Upper lobe of right lung (tissue), 1 donor: Measurements from ENCODE around the gene TTC28. TPM values are rescaled to one million over a fixed set of nuclear protein-coding genes. Genes with fewer than 3 reads are reported as not detected.

Experiments
- ATAC-seq: fragments of 200-7000 bp; cut with Tn5 transposase; one replicate; pipeline ENCODE4 v1.9.1; 2020; ENCODE audit warnings: mild to moderate bottlenecking, moderate library complexity
- DNase-seq: peaks from one replicate; pipeline ENCODE4 v3.0.0-alpha.2; 2020
- H3K27ac ChIP-seq: fragments of 200-600 bp; one replicate; pipeline ENCODE4 v1.8.0; 2022
- H3K27me3 ChIP-seq: fragments of 200-600 bp; one replicate; pipeline ENCODE4 v1.8.0; 2022; ENCODE audit warnings: mild to moderate bottlenecking
- H3K36me3 ChIP-seq: fragments of 200-600 bp; one replicate; pipeline ENCODE4 v1.8.0; 2022
- H3K4me1 ChIP-seq: fragments of 200-600 bp; one replicate; pipeline ENCODE4 v1.8.0; 2022
- H3K4me3 ChIP-seq: fragments of 200-600 bp; one replicate; pipeline ENCODE4 v1.8.0; 2022; ENCODE audit warnings: mild to moderate bottlenecking
- H3K9me3 ChIP-seq: fragments of 200-600 bp; one replicate; pipeline ENCODE4 v1.8.0; 2022
- intact Hi-C: fragments of 100-400 bp; cut with DNase I; formaldehyde crosslinking; loops from one replicate; pipeline ENCODE4 v1.11.0; 2022
- total RNA-seq: library from RNA; stranded (reverse); fragmentation: NEBNext Ultra II Directional; extraction: Animal tissue kit (Norgen Biotek cat#: 25700); gene quantifications from one replicate; pipeline ENCODE4 v1.2.1, GENCODE V29; 2021
- TF ChIP-seq, protein P1 (sequence below): fragments of 200-600 bp; IDR thresholded peaks from one replicate; pipeline ENCODE4 v1.8.0; 2022; ENCODE audit warnings: antibody characterized with exemption
- donor health status: DM: no; HTN: yes; CAD: no; lungs with severe emphysema.

Gene TTC28
- total RNA-seq, 1 donor from 2014 or later = 48.7 TPM

DNA sequence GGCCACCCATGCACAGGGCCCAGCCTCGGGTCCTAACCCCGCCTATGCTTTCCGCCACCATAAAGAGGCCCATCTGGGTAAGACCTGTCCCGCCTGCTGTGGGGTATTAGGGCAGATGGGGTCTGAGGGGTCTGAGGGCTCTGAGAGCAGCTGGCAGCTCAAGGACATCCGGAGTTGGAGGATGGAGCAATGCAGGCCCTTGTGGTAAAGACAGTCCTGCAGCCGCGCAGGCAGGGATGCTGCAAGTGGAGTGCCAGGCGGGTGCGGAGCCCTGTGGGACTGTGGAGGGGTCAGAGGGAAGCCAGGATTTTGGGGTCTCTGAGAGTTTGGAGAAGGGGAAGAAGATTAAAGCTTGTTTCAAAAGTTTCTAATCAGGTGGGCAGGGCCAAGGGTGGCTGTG lies 679.3 kb downstream of the TTC28 start:
- H3K27me3 ChIP-seq = no peaks in the 10 kb centered on the region
- no peaks in the 10 kb centered on the region for H3K9me3 ChIP-seq
- no peak overlapping the region for H3K27ac ChIP-seq
- H3K4me1 ChIP-seq = no peaks in the 10 kb centered on the region
- TF ChIP-seq, protein P1, sequence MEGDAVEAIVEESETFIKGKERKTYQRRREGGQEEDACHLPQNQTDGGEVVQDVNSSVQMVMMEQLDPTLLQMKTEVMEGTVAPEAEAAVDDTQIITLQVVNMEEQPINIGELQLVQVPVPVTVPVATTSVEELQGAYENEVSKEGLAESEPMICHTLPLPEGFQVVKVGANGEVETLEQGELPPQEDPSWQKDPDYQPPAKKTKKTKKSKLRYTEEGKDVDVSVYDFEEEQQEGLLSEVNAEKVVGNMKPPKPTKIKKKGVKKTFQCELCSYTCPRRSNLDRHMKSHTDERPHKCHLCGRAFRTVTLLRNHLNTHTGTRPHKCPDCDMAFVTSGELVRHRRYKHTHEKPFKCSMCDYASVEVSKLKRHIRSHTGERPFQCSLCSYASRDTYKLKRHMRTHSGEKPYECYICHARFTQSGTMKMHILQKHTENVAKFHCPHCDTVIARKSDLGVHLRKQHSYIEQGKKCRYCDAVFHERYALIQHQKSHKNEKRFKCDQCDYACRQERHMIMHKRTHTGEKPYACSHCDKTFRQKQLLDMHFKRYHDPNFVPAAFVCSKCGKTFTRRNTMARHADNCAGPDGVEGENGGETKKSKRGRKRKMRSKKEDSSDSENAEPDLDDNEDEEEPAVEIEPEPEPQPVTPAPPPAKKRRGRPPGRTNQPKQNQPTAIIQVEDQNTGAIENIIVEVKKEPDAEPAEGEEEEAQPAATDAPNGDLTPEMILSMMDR = no peak
- no peak for ATAC-seq
- no peak for DNase-seq
- peaks cover 17% of the 10 kb centered on the region for H3K36me3 ChIP-seq
- no peak overlapping the region for H3K4me3 ChIP-seq
- intact Hi-C loops = no loop called here

- ATAC-seq = no peak
Measured at GRCh38 chr22:27999876-28000275, 679.8 kb downstream of the TTC28 start.

DNA sequence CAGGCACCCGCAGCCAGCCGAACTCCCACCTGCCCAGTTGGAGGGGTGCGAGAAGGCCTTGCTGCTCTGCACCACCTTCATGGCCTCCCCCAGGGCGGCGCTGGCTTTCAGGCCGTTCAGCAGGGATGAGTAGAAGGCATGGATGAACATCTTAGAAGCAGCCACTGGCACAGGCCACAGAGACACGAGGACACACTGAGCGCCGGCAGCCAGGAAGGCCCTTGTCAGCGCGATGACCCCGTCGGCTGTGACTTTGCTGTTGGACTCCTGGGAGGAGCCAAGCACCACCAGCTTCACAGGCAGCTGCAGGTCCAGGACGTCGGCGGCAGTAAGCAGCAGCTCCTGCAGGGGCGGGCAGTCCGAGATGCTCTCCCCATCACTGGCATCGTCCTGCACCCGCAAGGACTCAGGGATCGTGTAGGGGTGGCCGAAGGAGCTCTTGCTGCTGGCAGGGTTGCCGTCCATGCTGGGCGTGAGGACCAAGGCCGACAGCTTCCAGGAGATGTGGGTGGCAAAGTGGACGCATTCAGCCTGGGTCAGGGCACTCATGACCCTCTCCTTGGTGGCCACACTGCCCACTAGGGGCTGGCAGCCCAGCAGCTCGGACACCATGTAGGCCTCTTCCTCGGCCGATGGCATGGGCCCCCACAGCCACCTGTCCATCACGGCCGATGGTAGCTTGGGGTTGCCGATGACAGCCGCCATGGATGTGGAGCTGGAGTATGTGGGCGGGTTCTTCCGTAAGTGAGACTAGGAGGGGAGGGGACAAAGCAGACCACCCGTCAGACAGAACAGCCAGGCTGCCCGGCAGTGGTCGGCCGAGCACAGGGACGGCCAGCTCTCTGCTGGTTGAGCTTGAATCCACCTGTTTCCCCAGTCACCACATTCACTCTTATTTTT lies 680.9 kb downstream of the TTC28 start:
- Histone ChIP-seq H3K27ac (no peak overlapping the region), H3K36me3 (peaks cover 21% of the 10 kb centered on the region), H3K4me3 (no peak overlapping the region), H3K9me3 (no peaks in the 10 kb centered on the region), H3K4me1 (no peaks in the 10 kb centered on the region), H3K27me3 (no peaks in the 10 kb centered on the region)
- no peak for ATAC-seq
- DNase-seq = peak; percentile 61
- TF ChIP-seq, protein P1 = no peak
- intact Hi-C loops = no loop called here

More at GRCh38 chr22:27999876-28000275, 679.8 kb downstream of the TTC28 start:
- H3K4me1 ChIP-seq = no peaks in the 10 kb centered on the region
- no peaks in the 10 kb centered on the region for H3K27me3 ChIP-seq
- intact Hi-C loops = no loop called here
- no peak overlapping the region for H3K4me3 ChIP-seq
- no peak for DNase-seq
- no peak overlapping the region for H3K27ac ChIP-seq
- H3K9me3 ChIP-seq = no peaks in the 10 kb centered on the region
- TF ChIP-seq, protein P1 = no peak
- peaks cover 21% of the 10 kb centered on the region for H3K36me3 ChIP-seq

GRCh38 chr22:27997538-27997937 lies 682.1 kb downstream of the TTC28 start:
- ATAC-seq (no peak), DNase-seq (peak; percentile 40)
- H3K4me1 ChIP-seq = no peaks in the 10 kb centered on the region
- intact Hi-C loops = no loop called here
- no peaks in the 10 kb centered on the region for H3K27me3 ChIP-seq
- no peak overlapping the region for H3K27ac ChIP-seq
- H3K36me3 ChIP-seq = peaks cover 25% of the 10 kb centered on the region
- TF ChIP-seq, protein P1 = no peak
- no peaks in the 10 kb centered on the region for H3K9me3 ChIP-seq
- no peak overlapping the region for H3K4me3 ChIP-seq

GRCh38 chr22:27996981-27997380 lies 682.7 kb downstream of the TTC28 start:
- H3K27me3 ChIP-seq = no peaks in the 10 kb centered on the region
- H3K36me3 ChIP-seq = peaks cover 26% of the 10 kb centered on the region
- ATAC-seq = no peak

More at GRCh38 chr22:27996981-27997380, 682.7 kb downstream of the TTC28 start:
- H3K27ac ChIP-seq = no peak overlapping the region
- intact Hi-C loops = no loop called here
- DNase-seq = peak; percentile 30
- TF ChIP-seq, protein P1 = no peak
- no peaks in the 10 kb centered on the region for H3K4me1 ChIP-seq
- no peak overlapping the region for H3K4me3 ChIP-seq
- no peaks in the 10 kb centered on the region for H3K9me3 ChIP-seq
